Measurements from ENCODE around the gene TARS3.

TARS3 gene

GRCh38 chr15:101675015-101675414 is 49.3 kb downstream of the TARS3 start:
- Histone ChIP-seq H3K36me3 (ENCODE audit: insufficient read depth, low read length) (peaks cover 12% of the 10 kb centered on the region), H3K9ac (ENCODE audit: low read depth, low read length) (no peak overlapping the region), H3K27ac (ENCODE audit: low read length) (no peak overlapping the region), H3K4me1 (ENCODE audit: insufficient read depth, low read length) (no peaks in the 10 kb centered on the region), H3K27me3 (ENCODE audit: insufficient read depth, low read length, poor library complexity) (no peaks in the 10 kb centered on the region), H4K20me1 (ENCODE audit: insufficient read depth, low read length) (no peaks in the 10 kb centered on the region), H3K4me2 (ENCODE audit: insufficient read depth, low read length) (no peak overlapping the region), H3K4me3 (ENCODE audit: low read depth in 1 of 2, low read length in 2 of 2) (no peak overlapping the region), H3K79me2 (ENCODE audit: insufficient read depth, low read length) (no peaks in the 10 kb centered on the region), H3K9me3 (ENCODE audit: insufficient read depth, low read length, severe bottlenecking) (no peaks in the 10 kb centered on the region), H2AFZ (ENCODE audit: low read depth, low read length) (no peak overlapping the region)
- no peak for ATAC-seq (ENCODE audit: insufficient read depth, low read depth)
- DNase-seq = no peak
- TF ChIP-seq EZH2 (IDR thresholded peaks at IDR 0.05; ENCODE audit: borderline replicate concordance, low read depth, low read length, severe bottlenecking) (no peak), CTCF (IDR thresholded peaks at IDR 0.05; ENCODE audit: borderline replicate concordance, extremely low read depth, low read length, poor library complexity, severe bottlenecking) (no peak)

GRCh38 chr15:101672298-101672697 is 52.0 kb downstream of the TARS3 start:
- Histone ChIP-seq H3K79me2 (ENCODE audit: insufficient read depth, low read length) (no peaks in the 10 kb centered on the region), H3K9me3 (ENCODE audit: insufficient read depth, low read length, severe bottlenecking) (no peaks in the 10 kb centered on the region), H4K20me1 (ENCODE audit: insufficient read depth, low read length) (no peaks in the 10 kb centered on the region), H3K9ac (ENCODE audit: low read depth, low read length) (no peak overlapping the region), H3K4me1 (ENCODE audit: insufficient read depth, low read length) (no peaks in the 10 kb centered on the region), H3K27me3 (ENCODE audit: insufficient read depth, low read length, poor library complexity) (no peaks in the 10 kb centered on the region), H3K27ac (ENCODE audit: low read length) (no peak overlapping the region), H3K4me2 (ENCODE audit: insufficient read depth, low read length) (no peak overlapping the region), H3K36me3 (ENCODE audit: insufficient read depth, low read length) (peaks cover 16% of the 10 kb centered on the region), H3K4me3 (ENCODE audit: low read depth in 1 of 2, low read length in 2 of 2) (no peak overlapping the region), H2AFZ (ENCODE audit: low read depth, low read length) (no peak overlapping the region)
- TF ChIP-seq EZH2 (IDR thresholded peaks at IDR 0.05; ENCODE audit: borderline replicate concordance, low read depth, low read length, severe bottlenecking) = no peak
- TF ChIP-seq CTCF (IDR thresholded peaks at IDR 0.05; ENCODE audit: borderline replicate concordance, extremely low read depth, low read length, poor library complexity, severe bottlenecking) = no peak
- ATAC-seq (ENCODE audit: insufficient read depth, low read depth) (no peak), DNase-seq (no peak)

GRCh38 chr15:101669744-101670143 is 54.5 kb downstream of the TARS3 start:
- no peak overlapping the region for H3K9ac ChIP-seq (ENCODE audit: low read depth, low read length)
- H3K27ac ChIP-seq (ENCODE audit: low read length) = no peak overlapping the region
- H2AFZ ChIP-seq (ENCODE audit: low read depth, low read length) = no peak overlapping the region
- peaks cover 16% of the 10 kb centered on the region for H3K36me3 ChIP-seq (ENCODE audit: insufficient read depth, low read length)
- H3K27me3 ChIP-seq (ENCODE audit: insufficient read depth, low read length, poor library complexity) = no peaks in the 10 kb centered on the region
- no peaks in the 10 kb centered on the region for H3K79me2 ChIP-seq (ENCODE audit: insufficient read depth, low read length)
- no peak for DNase-seq
- H4K20me1 ChIP-seq (ENCODE audit: insufficient read depth, low read length) = no peaks in the 10 kb centered on the region
- H3K4me3 ChIP-seq (ENCODE audit: low read depth in 1 of 2, low read length in 2 of 2) = no peak overlapping the region
- no peak for ATAC-seq (ENCODE audit: insufficient read depth, low read depth)
- no peak overlapping the region for H3K4me2 ChIP-seq (ENCODE audit: insufficient read depth, low read length)
- no peaks in the 10 kb centered on the region for H3K9me3 ChIP-seq (ENCODE audit: insufficient read depth, low read length, severe bottlenecking)
- H3K4me1 ChIP-seq (ENCODE audit: insufficient read depth, low read length) = no peaks in the 10 kb centered on the region
- TF ChIP-seq EZH2 (IDR thresholded peaks at IDR 0.05; ENCODE audit: borderline replicate concordance, low read depth, low read length, severe bottlenecking) (no peak), CTCF (IDR thresholded peaks at IDR 0.05; ENCODE audit: borderline replicate concordance, extremely low read depth, low read length, poor library complexity, severe bottlenecking) (no peak)

- Histone ChIP-seq H3K4me2 (ENCODE audit: insufficient read depth, low read length) (no peak overlapping the region), H2AFZ (ENCODE audit: low read depth, low read length) (no peak overlapping the region), H3K9me3 (ENCODE audit: insufficient read depth, low read length, severe bottlenecking) (no peaks in the 10 kb centered on the region), H3K36me3 (ENCODE audit: insufficient read depth, low read length) (peaks cover 5% of the 10 kb centered on the region; the same call in 1 of the 2 replicates), H3K9ac (ENCODE audit: low read depth, low read length) (no peak overlapping the region), H3K4me3 (ENCODE audit: low read depth in 1 of 2, low read length in 2 of 2) (no peak overlapping the region), H3K27ac (ENCODE audit: low read length) (no peak overlapping the region), H3K27me3 (ENCODE audit: insufficient read depth, low read length, poor library complexity) (no peaks in the 10 kb centered on the region), H4K20me1 (ENCODE audit: insufficient read depth, low read length) (no peaks in the 10 kb centered on the region), H3K79me2 (ENCODE audit: insufficient read depth, low read length) (no peaks in the 10 kb centered on the region), H3K4me1 (ENCODE audit: insufficient read depth, low read length) (no peaks in the 10 kb centered on the region)
- TF ChIP-seq EZH2 (IDR thresholded peaks at IDR 0.05; ENCODE audit: borderline replicate concordance, low read depth, low read length, severe bottlenecking) (no peak), CTCF (IDR thresholded peaks at IDR 0.05; ENCODE audit: borderline replicate concordance, extremely low read depth, low read length, poor library complexity, severe bottlenecking) (no peak)
- ATAC-seq (ENCODE audit: insufficient read depth, low read depth) (no peak), DNase-seq (no peak)
Observed at GRCh38 chr15:101667881-101668280, 56.4 kb downstream of the TARS3 start.

All from DND-41 (cell line).